SK-N-MC (cell line): ENCODE measurements around the gene ALOX12B.
A peak's percentile ranks its signal among the peaks of the same experiment; 100 is the strongest.
"Not testable (repeated sequence)": the region's sequence is repeated elsewhere in the genome, so short reads cannot be mapped to it uniquely, and the experiment has no call there.

Experiments used
- DNase-seq: peaks from one replicate; pipeline ENCODE4 v3.0.0-alpha.2; 2011; ENCODE audit warnings: low read depth, low spot score
- H3K27ac ChIP-seq: fragments of 200-600 bp; sonication (generic); 2 replicates; pipeline ENCODE4 v1.5.1; 2016; ENCODE audit warnings: mixed run types
- H3K36me3 ChIP-seq: fragments of 200-600 bp; sonication (generic); 2 replicates; pipeline ENCODE4 v1.6.1; 2017; ENCODE audit warnings: antibody characterized with exemption, low read length, mixed read lengths; ENCODE audit not compliant: insufficient read depth
- H3K4me3 ChIP-seq: fragments of 200-600 bp; sonication (generic); 2 replicates; pipeline ENCODE4 v1.5.1; 2016
- H3K9ac ChIP-seq: fragments of 200-600 bp; sonication (generic); 2 replicates; pipeline ENCODE4 v1.8.0; 2017; ENCODE audit warnings: mixed run types, mixed read lengths; ENCODE audit not compliant: insufficient read length
- H3K9me3 ChIP-seq: fragments of 200-600 bp; sonication (generic); 2 replicates; pipeline ENCODE4 v1.6.1; 2017; ENCODE audit warnings: low read depth, mild to moderate bottlenecking, antibody characterized with exemption, low read length, moderate library complexity, mixed read lengths
- EZH2 ChIP-seq: fragments of 200-600 bp; sonication (generic); IDR thresholded peaks from one replicate; pipeline ENCODE4 v1.6.1; 2017; ENCODE audit warnings: antibody characterized with exemption
- FOXP2 ChIP-seq: optimal IDR thresholded peaks from 2 replicates; pipeline ENCODE3; 2011; ENCODE audit warnings: mild to moderate bottlenecking, moderate library complexity; ENCODE audit not compliant: insufficient read depth; ENCODE audit errors: extremely low read length, control extremely low read depth
- POLR2AphosphoS5 ChIP-seq: IDR thresholded peaks from 2 replicates; pipeline ENCODE4 v1.6.1; 2012; ENCODE audit warnings: mild to moderate bottlenecking, low read depth, low read length, borderline replicate concordance

Gene ALOX12B

DNA sequence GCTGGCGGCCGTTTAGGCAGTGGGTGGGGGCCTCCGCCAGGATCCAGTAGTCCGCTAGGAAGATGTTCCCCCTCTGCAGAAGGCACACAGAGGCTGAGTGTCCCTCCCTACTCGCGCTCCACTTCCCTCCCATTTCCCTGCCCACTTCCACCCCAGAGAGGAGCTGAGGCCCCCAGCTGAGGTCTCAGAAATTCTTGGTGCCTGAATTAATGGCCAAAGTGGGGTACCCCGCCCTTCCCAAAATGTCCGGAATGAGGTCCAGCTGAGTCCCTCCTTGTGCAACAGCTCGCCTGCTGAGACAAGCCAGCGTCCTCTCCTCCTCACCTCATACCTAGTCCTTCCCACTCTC lies 22.9 kb upstream of the ALOX12B start:
- no peak for DNase-seq
- TF ChIP-seq FOXP2 = no peak
- no peak for TF ChIP-seq EZH2
- no peak for TF ChIP-seq POLR2AphosphoS5
- H3K4me3 ChIP-seq = no peak overlapping the region
- no peaks in the 10 kb centered on the region for H3K36me3 ChIP-seq
- no peaks in the 10 kb centered on the region for H3K9me3 ChIP-seq
- H3K27ac ChIP-seq = no peak overlapping the region
- H3K9ac ChIP-seq = no peak overlapping the region

DNA sequence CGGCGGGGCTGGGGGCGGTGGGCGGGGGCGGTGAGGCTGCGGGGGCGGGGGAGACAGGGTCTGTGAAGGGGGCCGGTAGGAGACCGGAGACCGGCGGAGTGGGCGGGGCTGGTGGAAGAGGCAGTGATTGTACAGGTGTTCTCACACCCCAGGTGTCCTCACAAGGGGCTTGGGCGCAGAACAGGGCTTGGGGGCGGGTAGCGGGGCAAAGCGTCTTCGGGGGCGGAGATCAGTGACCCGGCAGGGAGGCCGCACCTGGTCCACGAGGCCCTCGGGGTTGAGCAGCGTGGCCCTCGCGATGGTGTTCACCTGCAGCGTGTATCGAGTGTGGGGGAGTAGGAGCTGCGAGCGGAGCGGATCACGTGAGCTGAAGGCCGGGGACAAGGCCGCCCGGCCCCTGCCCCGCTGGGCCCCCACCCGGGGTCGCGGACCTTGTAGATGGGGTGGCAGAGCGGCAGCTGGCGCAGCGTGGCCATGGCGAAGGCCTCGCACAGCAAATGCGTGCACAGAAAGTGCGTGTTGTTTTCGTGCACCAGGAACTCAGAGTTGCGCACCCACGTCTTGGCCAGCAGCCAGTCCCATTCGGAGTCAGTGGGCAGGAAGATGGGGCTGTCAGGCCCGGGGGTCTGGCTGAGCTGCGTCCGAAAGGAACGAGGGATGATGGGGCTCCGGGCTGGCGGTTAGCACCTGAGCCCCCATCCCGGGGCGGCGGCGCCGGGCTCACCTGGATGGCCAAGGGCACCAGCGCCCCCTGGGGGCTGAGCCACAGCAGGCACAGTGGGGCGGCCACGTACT lies 22.3 kb upstream of the ALOX12B start:
- DNase-seq = no peak
- H3K4me3 ChIP-seq = peak overlapping the region; percentile 51
- H3K9ac ChIP-seq = no peak overlapping the region
- no peak overlapping the region for H3K27ac ChIP-seq
- TF ChIP-seq EZH2 (no peak), FOXP2 (no peak), POLR2AphosphoS5 (no peak)
- no peaks in the 10 kb centered on the region for H3K9me3 ChIP-seq
- no peaks in the 10 kb centered on the region for H3K36me3 ChIP-seq

DNA sequence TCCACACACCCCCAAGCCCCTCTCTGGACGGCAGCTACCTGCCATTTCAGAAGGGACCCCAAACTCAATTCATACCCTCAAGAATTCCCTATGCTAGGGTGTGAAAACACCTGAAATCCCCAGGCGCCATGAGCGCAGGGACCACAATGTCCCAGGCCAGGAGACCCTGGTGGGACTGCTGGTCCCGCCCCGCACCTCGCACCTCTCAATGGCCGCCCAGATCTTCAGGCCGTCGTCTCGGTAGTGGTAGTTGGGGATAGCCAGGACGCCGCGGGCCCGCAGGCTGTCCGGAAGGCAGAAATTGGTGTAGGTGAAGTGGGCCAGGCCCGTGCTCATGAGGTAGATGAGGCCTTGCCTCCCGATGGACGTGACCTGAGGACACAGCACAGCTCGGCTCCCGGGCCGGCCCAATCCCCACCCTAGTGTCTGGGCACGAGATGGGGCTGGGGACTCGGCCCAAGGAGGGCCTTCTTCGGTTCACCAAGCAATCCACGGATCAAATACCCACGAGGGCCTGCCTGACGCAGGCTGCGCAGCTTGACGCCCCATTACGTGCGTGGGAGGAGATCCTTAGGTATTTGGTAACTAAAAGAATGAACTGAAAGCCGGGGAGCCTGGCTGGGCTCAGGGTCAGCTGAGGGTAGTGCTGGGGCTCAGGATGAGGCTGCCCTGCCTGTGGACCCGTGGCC lies 21.6 kb upstream of the ALOX12B start:
- Histone ChIP-seq H3K27ac (no peak overlapping the region), H3K9me3 (no peaks in the 10 kb centered on the region), H3K4me3 (no peak overlapping the region), H3K36me3 (no peaks in the 10 kb centered on the region), H3K9ac (no peak overlapping the region)
- DNase-seq = no peak
- TF ChIP-seq POLR2AphosphoS5 (no peak), FOXP2 (no peak), EZH2 (no peak)

DNA sequence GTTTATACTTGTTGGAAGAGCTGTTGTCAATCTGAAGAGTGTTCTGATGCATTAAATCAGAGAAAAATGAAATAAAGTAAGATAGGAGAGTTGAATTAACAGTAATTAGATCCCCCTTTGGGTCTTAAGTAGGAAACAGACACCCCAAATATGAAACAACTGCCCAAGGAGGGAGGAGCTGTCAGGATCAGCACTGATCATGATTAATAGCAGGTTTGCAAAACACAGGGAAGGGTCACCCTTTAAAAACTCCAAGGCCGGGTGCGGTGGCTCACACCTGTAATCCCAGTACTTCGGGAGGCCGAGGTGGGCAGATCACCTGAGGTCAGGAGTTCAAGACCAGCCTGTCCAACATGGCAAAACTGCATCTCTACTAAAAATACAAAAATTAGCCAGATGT lies 19.5 kb upstream of the ALOX12B start:
- DNase-seq, H3K4me3 ChIP-seq, H3K36me3 ChIP-seq, H3K9me3 ChIP-seq, H3K9ac ChIP-seq, H3K27ac ChIP-seq: not testable (repeated sequence)

DNA sequence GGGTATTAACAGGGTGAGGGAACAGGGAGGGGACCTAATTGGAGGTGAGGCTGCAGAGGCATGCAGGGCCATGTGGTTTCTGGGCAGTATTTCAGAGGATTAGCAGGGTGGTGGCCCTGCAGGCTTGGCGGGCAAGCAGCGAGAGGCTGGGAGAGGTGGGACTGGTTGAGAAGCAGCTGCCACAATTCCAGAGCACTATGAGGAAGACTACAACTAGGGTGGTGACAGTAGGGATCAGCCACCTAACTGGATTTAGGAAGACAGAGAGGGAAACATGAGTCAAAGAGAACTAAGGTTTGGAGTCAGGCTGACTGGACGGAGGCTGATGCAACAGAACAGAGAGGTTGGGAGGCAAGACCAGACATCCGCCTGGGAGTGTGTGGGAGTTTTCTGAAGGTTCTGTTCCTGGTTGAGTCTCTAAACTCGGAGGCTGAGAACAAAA lies 18.5 kb upstream of the ALOX12B start:
- TF ChIP-seq POLR2AphosphoS5 = no peak
- TF ChIP-seq FOXP2 = no peak
- no peak for TF ChIP-seq EZH2
- H3K9ac ChIP-seq = no peak overlapping the region
- H3K36me3 ChIP-seq = no peaks in the 10 kb centered on the region
- H3K27ac ChIP-seq = no peak overlapping the region
- H3K9me3 ChIP-seq = no peaks in the 10 kb centered on the region
- no peak for DNase-seq
- H3K4me3 ChIP-seq = no peak overlapping the region

DNA sequence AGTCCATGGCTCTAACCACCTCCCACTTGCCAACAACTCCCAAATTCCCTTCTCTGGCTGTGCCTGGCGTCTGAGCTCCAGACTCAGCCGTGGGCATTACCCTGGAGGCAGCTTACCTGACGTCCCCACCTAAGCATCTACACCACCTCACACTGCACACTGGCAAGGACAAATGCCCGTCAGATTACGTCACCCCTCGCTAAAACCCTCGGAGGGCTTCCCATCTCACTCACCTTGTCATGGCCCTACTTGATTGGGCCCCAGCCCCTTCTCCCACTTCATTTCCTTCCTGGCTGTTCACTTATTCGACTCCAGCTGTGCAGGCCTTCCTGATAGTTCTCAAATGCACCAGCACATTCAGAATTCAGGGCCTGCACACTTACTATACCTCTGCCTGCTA lies 17.4 kb upstream of the ALOX12B start:
- DNase-seq = no peak
- no peak overlapping the region for H3K4me3 ChIP-seq
- no peak overlapping the region for H3K27ac ChIP-seq
- H3K36me3 ChIP-seq = no peaks in the 10 kb centered on the region
- H3K9me3 ChIP-seq = no peaks in the 10 kb centered on the region
- TF ChIP-seq FOXP2 (no peak), POLR2AphosphoS5 (no peak), EZH2 (no peak)
- H3K9ac ChIP-seq = no peak overlapping the region

DNA sequence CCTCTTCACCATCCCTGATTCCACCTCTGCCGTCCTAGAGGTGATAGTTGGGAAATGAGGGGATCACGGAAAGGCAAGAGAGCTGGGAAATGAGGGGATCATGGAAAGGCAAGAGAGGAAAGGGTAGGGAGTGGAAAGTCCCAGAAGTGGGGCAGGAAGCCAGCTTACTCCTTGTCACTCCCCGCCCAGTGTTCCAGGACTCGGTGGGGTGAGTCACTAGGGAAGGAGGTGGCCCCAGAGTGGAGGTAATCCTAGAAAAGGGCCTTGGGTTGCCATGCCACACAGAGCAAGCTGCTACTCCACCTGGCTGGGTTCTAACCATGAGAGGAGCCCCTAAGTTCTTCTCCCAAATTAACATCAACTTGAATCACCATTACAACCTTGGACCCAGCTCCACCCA lies 16.0 kb upstream of the ALOX12B start:
- no peak for DNase-seq
- Histone ChIP-seq H3K4me3 (no peak overlapping the region), H3K27ac (no peak overlapping the region), H3K36me3 (no peaks in the 10 kb centered on the region), H3K9ac (no peak overlapping the region), H3K9me3 (no peaks in the 10 kb centered on the region)
- no peak for TF ChIP-seq POLR2AphosphoS5
- no peak for TF ChIP-seq FOXP2
- TF ChIP-seq EZH2 = no peak

DNA sequence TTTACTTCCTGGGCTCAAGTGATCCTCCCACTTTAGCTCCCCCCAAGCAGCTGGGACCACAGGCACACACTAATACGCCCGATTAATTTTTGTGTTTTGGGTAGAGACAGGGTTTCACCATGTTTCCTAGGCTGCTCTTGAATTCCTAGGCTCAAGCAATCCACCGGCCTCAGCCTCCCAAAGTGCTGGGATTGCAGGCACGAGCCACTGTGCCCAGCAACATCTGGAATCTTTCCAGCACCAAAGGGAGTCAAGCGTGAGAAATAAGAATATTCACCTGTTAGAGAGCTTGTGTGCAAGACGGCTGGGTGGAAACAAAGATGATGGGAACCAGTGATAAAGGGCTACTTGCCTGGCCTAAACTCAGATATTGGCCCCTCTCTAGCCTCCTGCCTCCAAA lies 14.2 kb upstream of the ALOX12B start:
- Histone ChIP-seq H3K4me3 (no peak overlapping the region), H3K36me3 (no peaks in the 10 kb centered on the region), H3K9me3 (no peaks in the 10 kb centered on the region), H3K27ac (no peak overlapping the region), H3K9ac (no peak overlapping the region)
- no peak for DNase-seq
- no peak for TF ChIP-seq POLR2AphosphoS5
- no peak for TF ChIP-seq EZH2

DNA sequence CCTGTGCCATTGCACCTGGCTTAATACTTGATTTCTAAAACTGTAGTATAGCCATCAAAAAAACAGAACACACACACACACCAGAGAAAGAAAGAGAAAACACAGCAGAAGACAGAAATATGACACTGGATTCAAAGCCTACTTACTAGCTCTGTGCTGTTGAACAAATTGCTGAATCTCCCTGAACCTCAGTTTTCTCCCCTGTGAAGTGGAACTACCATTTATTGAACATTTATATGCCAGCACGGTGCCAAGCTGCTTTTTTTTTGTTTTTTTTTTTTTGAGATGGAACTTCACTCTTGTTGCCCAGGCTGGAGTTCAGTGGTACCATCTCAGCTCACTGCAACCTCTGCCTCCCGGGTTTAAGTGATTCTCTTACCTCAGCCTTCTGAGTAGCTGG lies 13.2 kb upstream of the ALOX12B start:
- no peaks in the 10 kb centered on the region for H3K9me3 ChIP-seq
- no peak for TF ChIP-seq FOXP2
- TF ChIP-seq POLR2AphosphoS5 = no peak
- no peak overlapping the region for H3K9ac ChIP-seq
- no peak overlapping the region for H3K4me3 ChIP-seq
- DNase-seq = no peak
- no peak overlapping the region for H3K27ac ChIP-seq
- no peaks in the 10 kb centered on the region for H3K36me3 ChIP-seq
